Activated CD4-positive, CD25-positive, alpha-beta regulatory T cell treated with anti-CD3 and anti-CD28 coated beads, Interleukin-2, amount 50 U/mL, for 16 hours (primary cell): Measurements from ENCODE around the gene SMYD3.

ENCODE experiments used
- DNase-seq: peaks from one replicate; pipeline ENCODE4 v3.0.0-alpha.2; 2020; ENCODE audit warnings: low read depth, low spot score

The SMYD3 gene

DNA sequence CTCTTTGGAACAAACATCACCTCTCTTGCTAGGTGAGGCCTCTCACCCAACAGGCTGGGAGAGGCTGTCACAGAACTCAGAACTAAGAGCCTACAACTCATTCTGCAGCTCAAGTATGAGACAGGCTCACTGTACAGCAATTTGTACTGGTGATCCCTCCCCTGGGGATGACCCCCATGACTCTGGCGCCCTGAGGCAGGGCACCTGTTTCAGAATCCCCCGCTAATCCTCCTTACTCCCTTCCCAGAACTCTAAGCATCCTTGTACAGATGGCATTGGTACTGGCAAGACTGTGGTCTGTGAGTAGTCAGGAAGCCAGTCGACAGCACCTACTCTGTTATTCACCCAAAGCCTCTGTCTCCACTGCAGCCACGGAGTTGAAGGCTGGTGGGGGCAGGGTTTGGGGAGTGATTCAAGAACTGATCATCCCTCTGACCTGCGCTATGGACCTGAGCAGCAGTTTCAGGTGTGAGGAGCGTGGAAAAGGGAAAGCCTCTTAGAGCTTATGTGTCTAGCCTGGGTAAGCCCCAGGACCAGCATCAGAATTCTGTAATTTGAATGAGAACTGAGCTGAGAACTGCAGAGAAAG, 696.8 kb downstream of the SMYD3 start:
- DNase-seq = no peak

DNA sequence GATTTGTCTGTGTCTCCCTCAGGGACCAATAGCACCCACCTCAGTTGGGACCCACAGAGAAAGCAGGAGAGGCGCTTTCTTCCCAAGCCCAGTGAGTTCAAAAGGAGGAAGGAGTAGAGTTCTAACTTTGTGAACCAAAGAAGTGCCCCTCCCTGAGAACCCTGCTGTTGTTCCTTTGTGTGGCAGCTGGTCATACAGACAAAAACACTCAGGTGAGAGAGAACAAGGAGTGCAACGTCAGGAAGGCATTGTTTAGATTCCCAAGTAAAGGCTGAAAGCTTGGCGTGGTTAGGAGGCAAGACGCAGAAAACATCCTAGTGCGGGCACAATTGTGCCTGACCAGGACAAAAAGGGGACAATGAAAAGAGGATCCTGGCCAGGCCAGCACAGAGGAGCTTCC, 697.7 kb downstream of the SMYD3 start:
- no peak for DNase-seq

DNA sequence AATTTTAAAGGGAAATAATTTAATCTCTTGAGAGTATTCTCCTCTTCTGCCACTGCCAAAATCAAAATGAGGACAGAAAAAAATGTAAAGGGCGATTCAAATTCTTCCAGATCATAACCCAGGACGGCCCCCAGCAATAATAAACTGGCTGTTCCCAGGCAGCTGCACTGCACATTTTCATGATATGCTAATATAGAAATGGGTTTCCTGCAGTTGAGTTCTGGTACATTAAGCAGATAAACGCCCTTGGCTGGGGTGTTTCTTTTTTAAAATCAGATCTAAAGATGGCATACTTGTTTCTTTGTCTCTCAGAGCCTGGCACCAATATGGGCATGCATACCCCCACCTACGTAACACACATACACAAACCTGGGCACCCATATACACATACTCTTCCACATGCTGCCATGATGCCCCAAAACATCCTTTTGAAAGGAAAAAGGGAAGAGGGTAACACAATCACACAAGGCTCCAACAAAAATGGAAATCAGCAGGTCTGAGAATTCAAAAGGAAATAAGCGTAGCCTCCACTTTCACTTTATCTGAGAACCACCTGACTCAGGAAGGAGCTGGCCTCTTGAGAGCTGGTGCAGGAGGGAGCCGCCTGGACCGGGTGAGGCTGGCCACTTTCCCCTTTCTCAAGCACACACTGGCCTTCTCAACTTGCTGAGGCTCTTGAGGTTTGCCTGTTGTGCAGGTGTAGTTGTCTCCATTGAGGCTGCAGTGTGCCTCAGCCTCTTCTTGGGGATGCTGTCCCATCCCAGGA, 698.9 kb downstream of the SMYD3 start:
- DNase-seq = no peak

DNA sequence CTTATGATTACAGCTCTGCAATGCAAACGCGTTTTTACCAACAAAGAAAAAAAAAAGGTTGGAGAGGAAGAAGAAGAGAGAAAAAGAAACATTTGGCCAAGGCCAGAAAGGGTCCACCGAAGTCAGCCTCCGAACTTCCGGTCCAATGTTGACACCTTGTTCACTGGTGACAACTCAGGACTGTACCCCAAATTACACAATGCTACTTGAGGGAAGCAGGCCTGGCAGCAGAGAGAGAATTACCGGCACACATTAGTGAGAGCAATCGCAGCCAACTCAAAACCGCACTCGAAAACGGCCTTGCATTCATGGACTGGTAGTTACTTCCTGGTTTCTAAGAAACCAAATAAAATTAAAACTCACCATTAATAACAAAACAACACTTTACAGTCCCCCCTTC, 699.8 kb downstream of the SMYD3 start:
- DNase-seq = no peak

DNA sequence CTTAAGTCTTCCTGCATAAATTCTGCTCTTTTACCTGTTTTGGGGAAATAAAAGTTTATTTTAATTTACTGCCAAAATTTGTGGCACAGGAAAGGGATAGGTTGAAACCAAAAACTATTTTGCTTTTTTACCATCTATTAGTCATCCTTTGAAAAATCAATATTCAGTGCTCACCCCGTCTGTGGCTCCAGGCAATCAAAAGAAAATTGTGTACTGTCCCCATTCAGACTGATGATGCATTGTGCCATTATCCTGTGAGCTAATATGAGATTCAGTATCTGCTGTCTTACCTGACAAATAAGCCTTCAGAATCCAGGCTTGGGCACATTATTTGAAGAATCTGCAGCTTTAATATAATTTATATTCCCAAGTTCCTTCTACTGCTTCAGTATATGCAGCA, 701.5 kb downstream of the SMYD3 start:
- DNase-seq = no peak

DNA sequence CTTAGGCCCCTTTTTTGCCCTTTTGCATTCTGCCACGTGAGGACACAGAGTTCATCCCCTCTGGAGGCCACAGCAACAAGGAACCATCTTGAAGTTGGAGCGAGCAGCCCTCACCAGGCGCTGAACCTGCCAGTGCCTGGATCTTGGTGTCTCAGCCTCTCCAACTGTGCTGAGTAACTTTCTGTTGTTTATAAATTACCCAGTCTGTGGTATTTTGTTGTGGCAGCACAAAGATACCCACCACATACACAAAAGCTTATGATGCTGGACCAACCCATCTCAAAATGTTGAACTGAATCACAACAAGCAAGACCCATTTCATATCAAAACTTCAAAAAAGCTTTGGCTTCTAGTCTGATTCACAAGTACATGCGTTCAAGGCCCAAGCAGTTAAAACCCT, 702.4 kb downstream of the SMYD3 start:
- DNase-seq = no peak

DNA sequence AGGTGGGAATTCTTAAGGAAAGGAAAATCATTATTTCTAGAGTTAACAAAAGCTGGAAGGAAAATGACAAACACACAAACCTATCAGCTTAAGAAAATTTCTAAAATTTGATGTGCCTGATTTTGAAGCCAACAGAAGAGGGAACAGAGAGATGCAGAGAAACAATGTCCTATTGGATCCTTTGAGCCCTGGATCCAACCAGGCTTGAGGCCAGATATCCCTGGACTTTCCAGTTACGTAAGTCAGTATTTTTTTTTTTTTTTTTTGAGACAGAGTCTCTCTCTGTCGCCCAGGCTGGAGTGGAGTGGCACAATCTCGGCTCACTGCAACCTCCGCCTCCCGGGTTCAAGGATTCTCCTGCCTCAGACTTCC, 703.4 kb downstream of the SMYD3 start:
- DNase-seq = no peak

DNA sequence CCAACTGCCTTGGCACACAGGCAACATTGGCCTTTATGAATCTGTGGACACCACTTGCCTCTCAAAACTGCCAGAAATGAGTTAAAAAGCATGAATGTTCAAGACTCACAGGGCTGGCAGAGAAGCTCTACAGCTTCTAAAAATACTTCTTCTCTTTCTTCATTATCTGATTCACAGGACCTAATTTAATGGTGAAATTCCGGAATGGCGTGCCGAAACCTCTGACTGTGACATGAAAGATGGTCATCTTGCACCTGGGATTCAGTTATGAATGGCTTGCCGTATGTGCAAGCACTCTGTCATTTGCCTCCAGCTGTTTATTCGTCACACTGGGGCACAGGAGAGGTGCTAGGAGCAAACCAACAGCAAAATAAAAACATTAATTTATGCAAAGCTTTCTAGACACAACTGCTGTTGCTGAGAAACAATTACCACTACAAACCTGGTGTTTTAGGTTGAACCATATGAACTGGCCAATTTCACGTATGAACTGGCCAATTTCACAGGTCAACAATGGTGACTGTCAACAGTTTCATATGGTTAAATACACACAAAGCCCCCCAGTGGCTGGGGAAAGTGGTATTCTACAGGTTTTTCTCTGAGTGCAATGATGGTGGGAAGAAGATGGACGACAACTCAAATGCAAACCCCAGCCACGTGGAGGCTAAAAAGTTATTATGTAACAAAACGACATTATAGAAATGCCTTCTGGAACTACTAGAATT, 704.0 kb downstream of the SMYD3 start:
- DNase-seq = no peak

DNA sequence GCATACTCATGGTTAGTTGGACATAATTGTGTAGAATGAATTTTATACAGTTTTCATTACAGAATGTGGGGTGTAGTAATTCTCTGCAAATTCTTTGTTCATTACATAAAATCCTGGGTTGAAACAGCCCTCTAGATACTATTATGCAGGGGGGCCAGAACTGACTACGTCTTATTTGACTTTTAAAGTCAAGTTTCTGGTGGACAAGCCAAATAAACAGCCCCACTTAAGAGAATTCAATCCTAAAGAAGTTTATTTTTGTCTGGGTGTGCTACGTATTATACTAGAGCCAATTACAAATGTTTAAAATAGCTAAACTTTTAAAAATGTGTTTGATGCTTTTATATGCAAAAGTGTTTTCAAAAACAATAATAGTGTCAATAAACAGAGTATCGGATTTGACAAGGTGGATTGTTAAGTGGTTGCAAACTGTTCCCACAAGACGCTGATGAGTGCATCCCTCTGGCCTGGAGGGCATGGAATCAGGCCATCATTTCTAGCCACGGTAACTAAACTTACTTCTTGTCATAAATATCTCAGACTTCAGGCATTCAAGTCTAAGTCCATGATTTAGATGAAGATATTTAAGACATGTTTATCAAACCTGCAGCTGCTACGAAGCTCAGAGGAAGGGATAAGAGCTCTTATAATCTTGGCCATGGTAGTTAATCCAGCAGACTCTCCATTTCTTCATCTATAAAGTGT, 706.0 kb downstream of the SMYD3 start:
- DNase-seq = no peak

DNA sequence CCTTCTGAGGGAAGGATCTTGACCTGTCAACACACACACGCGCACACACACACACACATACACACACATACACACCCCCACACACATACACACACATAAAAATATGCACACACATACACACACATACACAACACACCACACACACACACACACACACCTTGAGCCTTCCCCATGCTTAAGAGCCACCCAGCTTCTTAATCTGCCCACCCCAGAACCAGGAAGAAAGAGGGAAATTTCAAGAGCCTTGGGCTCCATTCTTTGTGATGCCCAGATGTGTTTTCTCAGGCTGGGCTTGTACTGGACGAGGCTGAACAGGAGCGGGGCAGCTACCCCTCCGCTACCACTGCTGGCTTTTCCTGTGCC, 708.7 kb downstream of the SMYD3 start:
- DNase-seq = no peak

DNA sequence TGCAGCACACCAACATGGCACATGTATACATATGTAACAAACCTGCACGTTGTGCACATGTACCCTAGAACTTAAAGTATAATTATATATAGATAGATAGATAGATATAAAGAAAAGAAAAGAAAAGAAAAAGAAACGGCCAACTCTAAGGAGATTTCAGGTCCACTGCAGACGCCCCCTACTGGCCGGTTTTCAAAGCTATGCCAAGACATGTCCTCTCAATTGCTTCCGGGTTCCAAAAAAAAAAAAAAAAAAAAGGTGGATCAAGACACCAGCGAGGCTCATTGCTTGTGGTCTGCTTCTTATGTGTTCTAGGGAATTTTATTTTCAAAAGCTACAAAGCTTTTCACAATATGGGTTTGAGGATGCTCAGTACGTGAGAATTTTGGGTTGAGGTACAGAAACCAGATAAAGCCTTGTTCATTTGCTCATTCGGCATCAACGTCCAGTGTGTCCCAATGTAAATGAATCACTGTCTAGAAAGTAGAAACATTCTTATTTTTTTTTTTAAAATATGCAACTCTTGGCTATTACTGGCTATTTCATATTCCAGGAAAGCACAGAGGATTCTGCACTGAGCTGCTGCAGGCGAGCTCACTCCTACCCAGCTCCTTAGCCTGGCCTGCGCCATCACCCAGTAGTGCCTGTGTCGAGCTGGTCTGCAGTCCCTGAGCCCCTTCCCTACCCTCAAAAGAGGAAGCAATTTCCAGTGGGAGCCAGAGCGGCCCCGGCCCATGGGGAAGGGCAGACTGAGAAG, 709.3 kb downstream of the SMYD3 start:
- DNase-seq = no peak

DNA sequence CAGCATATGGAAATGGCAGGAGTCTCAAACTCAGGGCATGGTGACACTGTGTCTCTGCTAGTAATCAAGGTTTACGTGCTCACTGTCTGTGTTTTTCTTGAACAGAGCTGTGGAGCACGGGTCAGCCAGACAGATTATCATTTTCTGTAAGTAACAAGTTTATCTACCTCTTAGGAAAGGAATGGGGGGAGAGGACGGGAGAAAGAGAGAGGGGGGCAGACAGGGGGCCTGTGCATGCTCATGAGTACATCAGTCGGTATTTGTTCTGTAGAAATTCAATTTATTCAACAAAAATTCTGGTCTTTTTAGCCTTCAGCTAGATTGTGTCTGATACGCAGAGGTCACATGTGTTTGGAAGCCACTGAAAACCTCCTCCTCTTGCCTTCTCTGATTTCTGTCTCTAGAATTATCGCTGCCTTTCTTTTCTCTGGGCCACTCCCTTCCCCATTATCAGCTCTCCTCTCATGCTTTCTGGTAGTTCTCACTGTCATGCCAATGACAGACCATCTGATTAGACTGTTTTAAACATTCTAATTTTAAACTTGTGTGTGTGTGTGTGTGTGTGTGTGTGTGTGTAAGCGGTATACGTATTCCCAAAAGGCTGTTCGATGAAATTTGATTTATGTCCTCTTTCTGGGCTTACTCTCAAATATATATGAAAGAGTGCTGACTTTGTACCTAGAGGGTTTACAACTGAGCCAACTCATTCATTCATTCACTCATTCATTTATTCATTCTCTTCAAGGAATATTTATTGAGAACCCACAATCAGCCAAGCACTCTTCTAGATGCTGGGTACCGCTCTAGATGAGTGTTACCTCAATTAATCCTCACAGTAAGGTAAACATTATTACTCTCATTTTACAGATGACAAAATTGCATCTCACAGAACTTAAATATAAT, 715.4 kb downstream of the SMYD3 start:
- DNase-seq = no peak

DNA sequence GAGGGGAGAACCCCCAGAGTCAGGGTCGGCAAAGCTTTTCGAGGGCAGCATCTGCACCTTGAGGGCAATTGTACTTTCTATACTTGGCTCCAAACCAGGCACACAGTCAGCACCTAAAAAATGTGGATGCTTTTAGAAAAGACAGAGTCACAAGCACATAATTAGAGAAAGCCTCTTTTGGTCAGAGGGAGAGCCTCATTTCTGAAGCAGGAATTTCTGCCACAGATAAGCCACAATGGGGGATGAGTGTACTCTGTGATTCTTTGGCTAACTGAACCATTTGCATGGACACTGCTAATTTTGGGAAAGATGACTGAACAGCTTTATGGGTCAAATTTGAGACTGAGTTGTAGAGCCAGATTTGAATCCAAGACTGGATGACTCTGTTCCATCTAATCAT, 716.6 kb downstream of the SMYD3 start:
- no peak for DNase-seq

DNA sequence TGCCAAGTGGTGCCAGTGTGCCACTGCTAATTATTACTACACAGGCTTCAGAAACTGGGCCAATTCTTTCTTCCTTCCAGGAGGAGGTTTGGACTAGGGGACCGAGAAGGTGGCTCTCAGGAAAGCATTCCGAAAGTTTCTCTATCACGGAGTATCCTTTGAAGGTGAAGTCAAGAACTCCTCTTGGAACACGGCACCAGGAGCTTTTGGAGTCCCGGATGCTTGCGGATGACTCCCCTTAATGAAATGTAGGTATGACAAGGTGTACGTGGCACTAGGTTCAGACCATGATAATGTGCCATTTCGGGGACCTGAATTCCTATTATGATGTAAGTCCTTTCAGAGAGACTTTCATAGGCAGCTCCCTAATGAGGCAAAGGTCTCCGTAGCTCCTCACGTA, 718.2 kb downstream of the SMYD3 start:
- no peak for DNase-seq

DNA sequence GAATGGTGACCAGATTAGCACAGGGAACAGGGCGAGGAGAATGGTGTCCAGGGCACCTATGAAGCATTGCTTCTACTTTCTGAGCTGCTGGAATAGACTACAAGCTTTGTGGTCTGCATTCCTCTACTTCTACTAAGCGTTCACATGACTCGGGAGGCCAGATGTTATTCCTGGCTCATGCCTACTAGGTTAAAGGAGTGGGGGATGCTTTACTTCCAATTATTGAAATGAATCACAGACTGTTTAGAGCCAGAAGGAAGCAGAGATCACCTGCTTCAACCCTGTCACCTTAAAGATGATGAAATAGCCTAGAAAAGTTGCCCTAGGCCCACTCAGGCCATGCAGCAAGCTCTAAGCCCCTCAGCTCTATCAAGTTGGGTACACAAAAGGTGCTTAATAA, 718.8 kb downstream of the SMYD3 start:
- DNase-seq = no peak

DNA sequence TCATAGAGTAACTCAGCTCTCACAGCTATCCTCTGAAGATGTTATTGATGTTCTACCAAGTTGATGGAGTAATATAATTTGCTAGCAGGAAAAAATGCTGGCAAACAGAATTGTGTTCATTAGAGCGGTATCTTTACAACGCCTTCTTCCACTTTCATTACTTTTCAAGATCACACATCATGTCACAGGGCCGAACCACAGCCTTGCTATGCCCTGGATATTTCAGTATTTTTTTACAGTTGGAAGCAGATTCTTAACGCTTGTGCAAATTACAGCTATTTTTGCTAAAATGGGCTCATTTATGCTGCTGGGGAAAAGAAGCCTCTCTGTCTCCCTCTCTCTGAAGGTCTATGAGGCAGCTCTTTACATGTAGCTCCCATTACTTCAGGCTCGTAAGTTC, 720.1 kb downstream of the SMYD3 start:
- no peak for DNase-seq

DNA sequence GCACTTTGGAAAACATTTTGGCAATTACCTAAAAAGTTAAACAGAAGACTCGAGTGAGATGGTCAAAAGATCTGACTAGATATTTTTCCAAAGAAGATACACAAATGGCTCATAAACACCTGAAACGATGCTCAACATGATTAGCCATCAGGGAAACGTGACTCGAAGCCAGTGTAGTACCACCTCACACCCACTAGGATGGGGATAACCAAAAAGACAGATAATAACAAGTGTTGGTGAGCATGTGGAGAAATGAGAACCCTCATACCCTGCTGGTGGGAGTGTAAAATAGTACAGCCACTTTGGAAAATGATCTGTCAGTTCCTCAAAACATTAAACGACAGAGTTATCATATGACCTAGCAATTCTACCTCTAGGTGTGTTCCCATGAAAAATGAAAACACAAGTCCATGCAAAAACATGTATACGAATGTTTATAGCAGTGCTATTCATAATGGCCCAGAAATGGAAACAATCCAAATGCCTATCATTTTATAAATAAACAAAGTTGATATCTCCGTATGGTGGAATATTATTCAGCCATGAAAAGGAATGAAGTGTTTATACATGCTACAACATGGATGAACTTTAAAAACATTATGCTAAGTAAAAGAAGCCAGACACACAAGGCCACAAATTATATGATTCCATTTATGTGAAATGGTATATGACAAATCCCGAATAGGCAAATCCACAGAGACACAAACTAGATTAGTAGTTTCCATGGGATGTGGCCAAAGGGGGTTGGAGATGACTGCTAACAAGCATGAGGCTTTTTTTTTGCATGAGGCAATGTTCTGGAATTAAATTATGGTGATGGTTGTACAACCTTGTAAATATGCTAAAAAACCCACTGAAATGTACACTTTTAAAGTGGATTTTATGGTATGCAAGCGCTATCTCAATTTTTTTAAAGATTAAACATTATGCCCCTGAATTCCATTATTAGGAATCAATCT, 727.0 kb downstream of the SMYD3 start:
- DNase-seq = no peak

DNA sequence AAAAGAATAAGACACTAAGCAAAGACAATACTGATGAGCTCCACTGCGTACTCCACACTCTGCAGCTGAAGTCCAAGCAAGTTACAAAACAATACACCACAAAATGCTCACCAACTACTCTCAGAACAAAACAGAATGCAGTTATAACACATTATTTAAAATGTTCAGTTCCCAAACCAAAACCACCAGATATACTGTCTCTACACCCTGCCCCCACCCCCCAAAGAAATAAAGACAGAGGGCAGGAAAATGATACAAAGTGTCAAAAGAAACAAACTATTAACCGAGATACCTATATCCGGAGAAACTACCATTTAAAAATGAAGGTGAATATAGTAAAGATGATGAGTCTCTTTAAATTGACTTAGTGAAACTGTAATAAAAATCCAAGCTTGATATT, 729.3 kb downstream of the SMYD3 start:
- DNase-seq = no peak

DNA sequence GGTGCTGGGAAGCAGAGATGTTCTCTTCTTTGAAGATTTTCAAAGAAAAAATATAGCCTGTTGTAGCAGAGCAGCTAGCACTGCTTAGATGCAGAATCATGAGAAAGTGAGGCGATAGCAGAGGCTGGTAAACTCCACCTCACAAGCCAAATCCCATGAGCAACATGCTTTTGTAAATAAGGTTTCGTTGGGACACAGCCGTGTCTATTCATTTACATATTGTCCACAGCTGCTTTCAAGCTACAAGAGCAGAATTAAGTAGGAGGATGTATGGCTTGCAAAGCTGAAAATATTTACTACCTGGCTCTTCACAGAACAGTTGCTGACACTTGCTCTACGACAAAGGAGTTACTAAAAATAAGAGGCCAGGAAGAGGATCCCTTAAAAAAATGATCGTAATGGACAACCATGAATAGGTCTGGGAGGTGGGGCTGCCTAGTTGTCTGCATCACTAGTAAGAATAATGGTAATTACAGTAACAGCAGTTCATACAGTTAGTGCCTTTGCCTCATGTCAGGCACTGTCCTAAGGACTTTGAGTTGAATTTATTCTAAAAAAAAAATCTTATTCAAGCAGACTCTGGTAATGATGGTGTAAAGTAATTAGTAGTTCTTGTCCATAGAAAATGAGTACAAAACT, 730.3 kb downstream of the SMYD3 start:
- DNase-seq = no peak
